CD1c-positive myeloid dendritic cell (primary cell): ENCODE results near the gene CPED1.

Source experiments
- DNase-seq: peaks from one replicate; pipeline ENCODE4 v3.0.0-alpha.2; 2016; ENCODE audit errors: extremely low spot score

The CPED1 gene

GRCh38 chr7:121138262-121138933 is 149.9 kb downstream of the CPED1 start:
- DNase-seq: no peak

- no peak for DNase-seq
These were observed 150.9 kb downstream of the CPED1 start for GRCh38 chr7:121139427-121139826.

- no peak for DNase-seq
These were observed 152.3 kb downstream of the CPED1 start for GRCh38 chr7:121140790-121141189.

- DNase-seq: no peak
These were observed 163.3 kb downstream of the CPED1 start for GRCh38 chr7:121151774-121152221.

- DNase-seq: no peak
These were observed 164.9 kb downstream of the CPED1 start for GRCh38 chr7:121153411-121153810.

GRCh38 chr7:121153995-121154394 is 165.5 kb downstream of the CPED1 start:
- DNase-seq: no peak

GRCh38 chr7:121156825-121157224 is 168.3 kb downstream of the CPED1 start:
- no peak for DNase-seq

- DNase-seq: no peak
These were observed 168.8 kb downstream of the CPED1 start for GRCh38 chr7:121157341-121157751.

- no peak for DNase-seq
These were observed 169.5 kb downstream of the CPED1 start for GRCh38 chr7:121157885-121158590.

- DNase-seq: no peak
These were observed 170.2 kb downstream of the CPED1 start for GRCh38 chr7:121158665-121159064.

- DNase-seq: no peak
These were observed 171.0 kb downstream of the CPED1 start for GRCh38 chr7:121159553-121159952.

GRCh38 chr7:121160150-121161008 is 171.9 kb downstream of the CPED1 start:
- DNase-seq: no peak

- no peak for DNase-seq
These were observed 175.2 kb downstream of the CPED1 start for GRCh38 chr7:121163699-121164098.

- no peak for DNase-seq
These were observed 175.7 kb downstream of the CPED1 start for GRCh38 chr7:121164247-121164646.

GRCh38 chr7:121166916-121167315 is 178.4 kb downstream of the CPED1 start:
- no peak for DNase-seq

- DNase-seq: no peak
These were observed 179.5 kb downstream of the CPED1 start for GRCh38 chr7:121167971-121168370.

GRCh38 chr7:121169469-121169868 is 181.0 kb downstream of the CPED1 start:
- DNase-seq: no peak

GRCh38 chr7:121172484-121172883 is 184.0 kb downstream of the CPED1 start:
- DNase-seq: no peak

- no peak for DNase-seq
These were observed 187.3 kb downstream of the CPED1 start for GRCh38 chr7:121175826-121176225.

- no peak for DNase-seq
These were observed 189.9 kb downstream of the CPED1 start for GRCh38 chr7:121178452-121178851.

GRCh38 chr7:121178869-121179497 is 190.5 kb downstream of the CPED1 start:
- no peak for DNase-seq
